ENCODE measurements around the gene UNC93B1.

Gene UNC93B1

GRCh38 chr11:68030318-68031143 lies 26.6 kb upstream of the UNC93B1 start, which contains the start of gene NDUFS8:
TSS of gene NDUFS8 (plus strand) at chr11:68030681. CDS start at chr11:68032152, 1,471 bp downstream.
- peak within 1 kb of the TSS; percentile 95 for H2AK5ac ChIP-seq (ENCODE audit: low read depth, low read length)
- peak within 1 kb of the TSS; percentile 93 for H2BK15ac ChIP-seq (ENCODE audit: low read length)
- peaks cover 14% of the 10 kb centered on the region in 2 donors for H3K4me1 ChIP-seq (ENCODE audit: control insufficient read depth in 2 of 2, insufficient read depth in 1 of 2, low read depth in 1 of 2, low read length in 2 of 2)
- peak within 1 kb of the TSS; percentile 95 for H2AFZ ChIP-seq (ENCODE audit: low read length)
- H3K23ac ChIP-seq (ENCODE audit: low read depth, low read length, poor library complexity), result peak within 1 kb of the TSS; percentile 99
- H3K36me3 ChIP-seq (replicated peaks in 1 of 2; ENCODE audit: control insufficient read depth in 2 of 2, insufficient read depth in 2 of 2, low read length in 2 of 2), result peaks cover 22 to 37% of the 10 kb centered on the region in 2 donors
- H3K4ac ChIP-seq (ENCODE audit: low read length), result peak within 1 kb of the TSS; percentile 97
- H3K14ac ChIP-seq (ENCODE audit: low read length), result peak within 1 kb of the TSS; percentile 31
- peaks cover 0 to 7% of the 10 kb centered on the region in 2 donors for H3K9me3 ChIP-seq (replicated peaks in 1 of 2; ENCODE audit: control insufficient read depth in 2 of 2, insufficient read depth in 1 of 2, low read depth in 1 of 2, low read length in 2 of 2)
- peak within 1 kb of the TSS; percentile 92 to 98 for H3K4me3 ChIP-seq (ENCODE audit: low read length in 2 of 2)
- WGBS, 2 donors (ENCODE audit: extremely low coverage in 2 of 2, insufficient read length in 2 of 2, insufficient replicate concordance in 1 of 2), result no CpG with 5 or more reads among the region's 56 CpGs
- H2BK12ac ChIP-seq (ENCODE audit: low read length), result peak within 1 kb of the TSS; percentile 64
- peak within 1 kb of the TSS; percentile 98 for H2BK5ac ChIP-seq (ENCODE audit: low read length)
- DNase-seq (ENCODE audit: low spot score), result peak; percentile 99
- H3K27me3 ChIP-seq (ENCODE audit: control insufficient read depth in 3 of 3, insufficient read depth in 3 of 3, low read depth in 1 of 3, low read length in 3 of 3), result no peaks in the 10 kb centered on the region
- H2BK120ac ChIP-seq (ENCODE audit: low read depth, low read length), result peak within 1 kb of the TSS; percentile 61
- H4K8ac ChIP-seq (ENCODE audit: low read depth, low read length), result peak within 1 kb of the TSS; percentile 75
- H3K27ac ChIP-seq (replicated peaks; ENCODE audit: low read length), result peak within 1 kb of the TSS; percentile 58
- peak within 1 kb of the TSS; percentile 100 for H3K18ac ChIP-seq (ENCODE audit: low read length)
- peaks cover 18% of the 10 kb centered on the region for H3K79me1 ChIP-seq (ENCODE audit: low read depth, low read length)
- H3K9ac ChIP-seq (ENCODE audit: low read depth, low read length, poor library complexity), result peak within 1 kb of the TSS; percentile 100
- peak within 1 kb of the TSS; percentile 93 for H4K91ac ChIP-seq (ENCODE audit: low read depth, low read length, poor library complexity)
- peak within 1 kb of the TSS; percentile 86 for H3K4me2 ChIP-seq (ENCODE audit: insufficient read depth, low read length, poor library complexity, severe bottlenecking)

- WGBS, 2 donors (ENCODE audit: extremely low coverage in 2 of 2, insufficient read length in 2 of 2, insufficient replicate concordance in 1 of 2), result no CpG with 5 or more reads among the region's 12 CpGs
- no peak overlapping the region for H3K18ac ChIP-seq (ENCODE audit: low read length)
- no peak overlapping the region for H2AFZ ChIP-seq (ENCODE audit: low read length)
- H3K14ac ChIP-seq (ENCODE audit: low read length), result no peak overlapping the region
- DNase-seq (ENCODE audit: low spot score), result no peak
- H2AK5ac ChIP-seq (ENCODE audit: low read depth, low read length), result peak overlapping the region; percentile 88
- H3K27me3 ChIP-seq (ENCODE audit: control insufficient read depth in 3 of 3, insufficient read depth in 3 of 3, low read depth in 1 of 3, low read length in 3 of 3), result no peaks in the 10 kb centered on the region
- H4K91ac ChIP-seq (ENCODE audit: low read depth, low read length, poor library complexity), result no peak overlapping the region
- H3K9me3 ChIP-seq (replicated peaks in 1 of 2; ENCODE audit: control insufficient read depth in 2 of 2, insufficient read depth in 1 of 2, low read depth in 1 of 2, low read length in 2 of 2), result peaks cover 1 to 17% of the 10 kb centered on the region in 2 donors
- peaks cover 19 to 33% of the 10 kb centered on the region in 2 donors for H3K36me3 ChIP-seq (replicated peaks in 1 of 2; ENCODE audit: control insufficient read depth in 2 of 2, insufficient read depth in 2 of 2, low read length in 2 of 2)
- H3K4ac ChIP-seq (ENCODE audit: low read length), result no peak overlapping the region
- H3K9ac ChIP-seq (ENCODE audit: low read depth, low read length, poor library complexity), result no peak overlapping the region
- H2BK15ac ChIP-seq (ENCODE audit: low read length), result no peak overlapping the region
- peak overlapping the region in 1 of 2 donors; percentile 98 for H3K4me3 ChIP-seq (ENCODE audit: low read length in 2 of 2)
- no peak overlapping the region for H2BK12ac ChIP-seq (ENCODE audit: low read length)
- no peak overlapping the region for H4K8ac ChIP-seq (ENCODE audit: low read depth, low read length)
- no peak overlapping the region for H2BK5ac ChIP-seq (ENCODE audit: low read length)
- no peak overlapping the region for H2BK120ac ChIP-seq (ENCODE audit: low read depth, low read length)
- H3K27ac ChIP-seq (replicated peaks; ENCODE audit: low read length), result no peak overlapping the region
- H3K4me2 ChIP-seq (ENCODE audit: insufficient read depth, low read length, poor library complexity, severe bottlenecking), result no peak overlapping the region
- peaks cover 18% of the 10 kb centered on the region for H3K79me1 ChIP-seq (ENCODE audit: low read depth, low read length)
- peak overlapping the region; percentile 32 for H3K23ac ChIP-seq (ENCODE audit: low read depth, low read length, poor library complexity)
- peaks cover 14% of the 10 kb centered on the region in 2 donors for H3K4me1 ChIP-seq (ENCODE audit: control insufficient read depth in 2 of 2, insufficient read depth in 1 of 2, low read depth in 1 of 2, low read length in 2 of 2)
Measured at GRCh38 chr11:68028802-68029545, 25.1 kb upstream of the UNC93B1 start.

GRCh38 chr11:68027667-68028066 lies 23.8 kb upstream of the UNC93B1 start:
- Histone ChIP-seq H3K23ac (ENCODE audit: low read depth, low read length, poor library complexity) (no peak overlapping the region), H2AK5ac (ENCODE audit: low read depth, low read length) (no peak overlapping the region), H3K4me1 (ENCODE audit: control insufficient read depth in 2 of 2, insufficient read depth in 1 of 2, low read depth in 1 of 2, low read length in 2 of 2) (peaks cover 14% of the 10 kb centered on the region in 2 donors), H4K8ac (ENCODE audit: low read depth, low read length) (no peak overlapping the region), H4K91ac (ENCODE audit: low read depth, low read length, poor library complexity) (no peak overlapping the region), H2AFZ (ENCODE audit: low read length) (no peak overlapping the region), H3K36me3 (replicated peaks in 1 of 2; ENCODE audit: control insufficient read depth in 2 of 2, insufficient read depth in 2 of 2, low read length in 2 of 2) (peaks cover 7 to 20% of the 10 kb centered on the region in 2 donors), H3K4me3 (ENCODE audit: low read length in 2 of 2) (no peak overlapping the region), H3K9me3 (replicated peaks in 1 of 2; ENCODE audit: control insufficient read depth in 2 of 2, insufficient read depth in 1 of 2, low read depth in 1 of 2, low read length in 2 of 2) (peaks cover 1 to 17% of the 10 kb centered on the region in 2 donors), H3K27ac (replicated peaks; ENCODE audit: low read length) (no peak overlapping the region), H3K4me2 (ENCODE audit: insufficient read depth, low read length, poor library complexity, severe bottlenecking) (no peak overlapping the region), H2BK15ac (ENCODE audit: low read length) (no peak overlapping the region), H3K9ac (ENCODE audit: low read depth, low read length, poor library complexity) (peak overlapping the region; percentile 55), H2BK120ac (ENCODE audit: low read depth, low read length) (no peak overlapping the region), H3K14ac (ENCODE audit: low read length) (no peak overlapping the region), H2BK12ac (ENCODE audit: low read length) (no peak overlapping the region), H3K18ac (ENCODE audit: low read length) (no peak overlapping the region), H3K27me3 (ENCODE audit: control insufficient read depth in 3 of 3, insufficient read depth in 3 of 3, low read depth in 1 of 3, low read length in 3 of 3) (no peaks in the 10 kb centered on the region), H2BK5ac (ENCODE audit: low read length) (no peak overlapping the region), H3K4ac (ENCODE audit: low read length) (no peak overlapping the region), H3K79me1 (ENCODE audit: low read depth, low read length) (peaks cover 16% of the 10 kb centered on the region)
- no CpG with 5 or more reads among the region's 21 CpGs for WGBS, 2 donors (ENCODE audit: extremely low coverage in 2 of 2, insufficient read length in 2 of 2, insufficient replicate concordance in 1 of 2)
- DNase-seq (ENCODE audit: low spot score), result no peak
